Thoracic aorta (tissue), 2 donors: ENCODE measurements around the gene GPR156. TPM values are rescaled to one million over a fixed set of nuclear protein-coding genes. Genes with fewer than 3 reads are reported as not detected.

Source experiments
- ATAC-seq: fragments of 150-250 bp; one replicate; pipeline ENCODE4 v1.8.0; 2017; ENCODE audit warnings: low read depth; ENCODE audit not compliant: insufficient number of reproducible peaks, low FRiP score
- DNase-seq: peaks from one replicate; pipeline ENCODE4 v3.0.0-alpha.2; 2020; ENCODE audit warnings: low spot score
- H3K27ac ChIP-seq, 2 donors: fragments of 200-600 bp; sonication (generic); 1 replicate in 1 of 2; 2 replicates in 1 of 2; pipeline ENCODE4 v1.5.1; 2016; ENCODE audit warnings: mild to moderate bottlenecking in 2 of 2, moderate library complexity in 2 of 2
- H3K27me3 ChIP-seq: fragments of 200-600 bp; sonication (generic); replicated peaks from 2 replicates; pipeline ENCODE4 v1.6.0; 2016; ENCODE audit warnings: mild to moderate bottlenecking; ENCODE audit not compliant: insufficient read depth
- H3K36me3 ChIP-seq: fragments of 200-600 bp; sonication (generic); one replicate; pipeline ENCODE4 v1.5.1; 2016
- H3K4me1 ChIP-seq, 2 donors: fragments of 200-600 bp; sonication (generic); 1 replicate in 1 of 2; 2 replicates in 1 of 2; pipeline versions ENCODE4 v1.5.1 to v1.6.0; 2016; ENCODE audit warnings: low read depth in 2 of 2, mild to moderate bottlenecking in 1 of 2; ENCODE audit not compliant: control insufficient read depth in 1 of 2
- H3K4me3 ChIP-seq: fragments of 200-600 bp; sonication (generic); 2 replicates; pipeline ENCODE4 v1.5.1; 2016; ENCODE audit warnings: mild to moderate bottlenecking
- H3K9me3 ChIP-seq: fragments of 200-600 bp; sonication (generic); 2 replicates; pipeline ENCODE4 v1.5.1; 2016
- CTCF ChIP-seq: fragments of 200-600 bp; sonication (generic); IDR thresholded peaks from one replicate; pipeline ENCODE4 v1.5.1; 2019; ENCODE audit warnings: antibody characterized with exemption
- total RNA-seq, 2 donors: library from RNA; depleted of rRNA; stranded (reverse); fragments of >200 nt; gene quantifications; one replicate each; pipeline versions ENCODE4 v1.1.0 to v1.2.3, GENCODE V29; 2016

Gene GPR156
- total RNA-seq, 2 donors from 2014 or later = 0.27 to 0.35 TPM

GRCh38 chr3:120171134-120171873 is 113.7 kb downstream of the GPR156 start:
- no peak for DNase-seq
- H3K4me1 ChIP-seq = peaks cover 3 to 19% of the 10 kb centered on the region in 2 donors
- H3K27ac ChIP-seq = peak overlapping the region in 1 of 2 donors; percentile 20
- no peak for TF ChIP-seq CTCF
- H3K4me3 ChIP-seq = no peak overlapping the region
- no peaks in the 10 kb centered on the region for H3K9me3 ChIP-seq
- H3K36me3 ChIP-seq = no peaks in the 10 kb centered on the region
- ATAC-seq = no peak
- H3K27me3 ChIP-seq = no peaks in the 10 kb centered on the region

- ATAC-seq (no peak), DNase-seq (no peak)
- Histone ChIP-seq H3K27me3 (no peaks in the 10 kb centered on the region), H3K4me1 (peaks cover 3 to 18% of the 10 kb centered on the region in 2 donors), H3K36me3 (no peaks in the 10 kb centered on the region), H3K27ac (no peak overlapping the region), H3K9me3 (no peaks in the 10 kb centered on the region), H3K4me3 (no peak overlapping the region)
- no peak for TF ChIP-seq CTCF
Measured at GRCh38 chr3:120170223-120170622, 114.8 kb downstream of the GPR156 start.

GRCh38 chr3:120169407-120169806 is 115.6 kb downstream of the GPR156 start:
- H3K9me3 ChIP-seq = no peaks in the 10 kb centered on the region
- no peak overlapping the region for H3K4me3 ChIP-seq
- TF ChIP-seq CTCF = no peak
- peaks cover 3 to 18% of the 10 kb centered on the region in 2 donors for H3K4me1 ChIP-seq
- DNase-seq (no peak), ATAC-seq (no peak)
- no peaks in the 10 kb centered on the region for H3K27me3 ChIP-seq
- H3K27ac ChIP-seq = no peak overlapping the region
- no peaks in the 10 kb centered on the region for H3K36me3 ChIP-seq

- peaks cover 3 to 18% of the 10 kb centered on the region in 2 donors for H3K4me1 ChIP-seq
- no peak overlapping the region for H3K4me3 ChIP-seq
- no peak overlapping the region for H3K27ac ChIP-seq
- TF ChIP-seq CTCF = no peak
- DNase-seq (no peak), ATAC-seq (no peak)
- H3K9me3 ChIP-seq = no peaks in the 10 kb centered on the region
- H3K36me3 ChIP-seq = no peaks in the 10 kb centered on the region
- no peaks in the 10 kb centered on the region for H3K27me3 ChIP-seq
Measured at GRCh38 chr3:120168611-120169010, 116.4 kb downstream of the GPR156 start.

- H3K4me1 ChIP-seq = peaks cover 3 to 18% of the 10 kb centered on the region in 2 donors
- ATAC-seq = no peak
- no peak for TF ChIP-seq CTCF
Measured at GRCh38 chr3:120168038-120168437, 117.0 kb downstream of the GPR156 start.

More at GRCh38 chr3:120168038-120168437, 117.0 kb downstream of the GPR156 start:
- no peak for DNase-seq
- Histone ChIP-seq H3K9me3 (no peaks in the 10 kb centered on the region), H3K4me3 (no peak overlapping the region), H3K36me3 (no peaks in the 10 kb centered on the region), H3K27ac (no peak overlapping the region), H3K27me3 (no peaks in the 10 kb centered on the region)
